Measurements from ENCODE around the gene SERPINA9.

GRCh38 chr14:94524093-94524492, 48.1 kb upstream of the SERPINA9 start:
- TF ChIP-seq, protein P1, sequence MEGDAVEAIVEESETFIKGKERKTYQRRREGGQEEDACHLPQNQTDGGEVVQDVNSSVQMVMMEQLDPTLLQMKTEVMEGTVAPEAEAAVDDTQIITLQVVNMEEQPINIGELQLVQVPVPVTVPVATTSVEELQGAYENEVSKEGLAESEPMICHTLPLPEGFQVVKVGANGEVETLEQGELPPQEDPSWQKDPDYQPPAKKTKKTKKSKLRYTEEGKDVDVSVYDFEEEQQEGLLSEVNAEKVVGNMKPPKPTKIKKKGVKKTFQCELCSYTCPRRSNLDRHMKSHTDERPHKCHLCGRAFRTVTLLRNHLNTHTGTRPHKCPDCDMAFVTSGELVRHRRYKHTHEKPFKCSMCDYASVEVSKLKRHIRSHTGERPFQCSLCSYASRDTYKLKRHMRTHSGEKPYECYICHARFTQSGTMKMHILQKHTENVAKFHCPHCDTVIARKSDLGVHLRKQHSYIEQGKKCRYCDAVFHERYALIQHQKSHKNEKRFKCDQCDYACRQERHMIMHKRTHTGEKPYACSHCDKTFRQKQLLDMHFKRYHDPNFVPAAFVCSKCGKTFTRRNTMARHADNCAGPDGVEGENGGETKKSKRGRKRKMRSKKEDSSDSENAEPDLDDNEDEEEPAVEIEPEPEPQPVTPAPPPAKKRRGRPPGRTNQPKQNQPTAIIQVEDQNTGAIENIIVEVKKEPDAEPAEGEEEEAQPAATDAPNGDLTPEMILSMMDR (IDR thresholded peaks at IDR 0.05; ENCODE audit: insufficient read depth, low read length, poor library complexity, severe bottlenecking): no peak
- no peak for TF ChIP-seq EZH2phosphoT487 (conservative IDR thresholded peaks at IDR 0.05; ENCODE audit: low read length)

Measured in SU-DHL-6 (cell line).